CD4-positive, alpha-beta T cell treated with Interleukin-4 for 4 hours (primary cell): ENCODE data around the gene PCDH15.

Source experiments
- DNase-seq: peaks from one replicate; pipeline ENCODE4 v3.0.0-alpha.2; 2020

Gene PCDH15

GRCh38 chr10:54702583-54703485, 98.2 kb downstream of the PCDH15 start:
- no peak for DNase-seq

GRCh38 chr10:54691331-54691730, 109.7 kb downstream of the PCDH15 start:
- DNase-seq, result no peak

GRCh38 chr10:54682554-54682953, 118.5 kb downstream of the PCDH15 start:
- no peak for DNase-seq

- DNase-seq, result no peak
These were observed 119.9 kb downstream of the PCDH15 start for GRCh38 chr10:54681136-54681535.

GRCh38 chr10:54667136-54667535, 133.9 kb downstream of the PCDH15 start:
- no peak for DNase-seq

- no peak for DNase-seq
These were observed 134.8 kb downstream of the PCDH15 start for GRCh38 chr10:54666192-54666591.

GRCh38 chr10:54665095-54665494, 135.9 kb downstream of the PCDH15 start:
- DNase-seq, result no peak

- DNase-seq, result no peak
These were observed 140.6 kb downstream of the PCDH15 start for GRCh38 chr10:54660397-54660796.

- DNase-seq, result no peak
These were observed 144.4 kb downstream of the PCDH15 start for GRCh38 chr10:54656643-54657042.

GRCh38 chr10:54653518-54653917, 147.5 kb downstream of the PCDH15 start:
- DNase-seq, result no peak

GRCh38 chr10:54650547-54650946, 150.5 kb downstream of the PCDH15 start:
- DNase-seq, result no peak

- no peak for DNase-seq
These were observed 179.0 kb downstream of the PCDH15 start for GRCh38 chr10:54622017-54622416.

- DNase-seq, result no peak
These were observed 180.7 kb downstream of the PCDH15 start for GRCh38 chr10:54620352-54620751.

- no peak for DNase-seq
These were observed 187.0 kb downstream of the PCDH15 start for GRCh38 chr10:54614072-54614471.

GRCh38 chr10:54613162-54613561, 187.9 kb downstream of the PCDH15 start:
- no peak for DNase-seq

- DNase-seq, result no peak
These were observed 191.6 kb downstream of the PCDH15 start for GRCh38 chr10:54609423-54609822.

GRCh38 chr10:54607983-54608382, 193.0 kb downstream of the PCDH15 start:
- no peak for DNase-seq

GRCh38 chr10:54594289-54594688, 206.7 kb downstream of the PCDH15 start:
- no peak for DNase-seq

- no peak for DNase-seq
These were observed 213.1 kb downstream of the PCDH15 start for GRCh38 chr10:54587971-54588370.

GRCh38 chr10:54585572-54585971, 215.5 kb downstream of the PCDH15 start:
- DNase-seq, result no peak

GRCh38 chr10:54577682-54578081, 223.3 kb downstream of the PCDH15 start:
- DNase-seq, result no peak

GRCh38 chr10:54576541-54576940, 224.5 kb downstream of the PCDH15 start:
- DNase-seq, result no peak

GRCh38 chr10:54559498-54559897, 241.5 kb downstream of the PCDH15 start:
- no peak for DNase-seq

- no peak for DNase-seq
These were observed 247.0 kb downstream of the PCDH15 start for GRCh38 chr10:54554028-54554427.

- DNase-seq, result no peak
These were observed 251.0 kb downstream of the PCDH15 start for GRCh38 chr10:54550016-54550415.
